ENCODE measurements around the gene ZNF585A. TPM values are rescaled to one million over a fixed set of nuclear protein-coding genes. Genes with fewer than 3 reads are reported as not detected.
"Not testable (repeated sequence)": the region's sequence is repeated elsewhere in the genome, so short reads cannot be mapped to it uniquely, and the experiment has no call there.

The ZNF585A gene
- total RNA-seq, 1 donor: 13.4 TPM

DNA sequence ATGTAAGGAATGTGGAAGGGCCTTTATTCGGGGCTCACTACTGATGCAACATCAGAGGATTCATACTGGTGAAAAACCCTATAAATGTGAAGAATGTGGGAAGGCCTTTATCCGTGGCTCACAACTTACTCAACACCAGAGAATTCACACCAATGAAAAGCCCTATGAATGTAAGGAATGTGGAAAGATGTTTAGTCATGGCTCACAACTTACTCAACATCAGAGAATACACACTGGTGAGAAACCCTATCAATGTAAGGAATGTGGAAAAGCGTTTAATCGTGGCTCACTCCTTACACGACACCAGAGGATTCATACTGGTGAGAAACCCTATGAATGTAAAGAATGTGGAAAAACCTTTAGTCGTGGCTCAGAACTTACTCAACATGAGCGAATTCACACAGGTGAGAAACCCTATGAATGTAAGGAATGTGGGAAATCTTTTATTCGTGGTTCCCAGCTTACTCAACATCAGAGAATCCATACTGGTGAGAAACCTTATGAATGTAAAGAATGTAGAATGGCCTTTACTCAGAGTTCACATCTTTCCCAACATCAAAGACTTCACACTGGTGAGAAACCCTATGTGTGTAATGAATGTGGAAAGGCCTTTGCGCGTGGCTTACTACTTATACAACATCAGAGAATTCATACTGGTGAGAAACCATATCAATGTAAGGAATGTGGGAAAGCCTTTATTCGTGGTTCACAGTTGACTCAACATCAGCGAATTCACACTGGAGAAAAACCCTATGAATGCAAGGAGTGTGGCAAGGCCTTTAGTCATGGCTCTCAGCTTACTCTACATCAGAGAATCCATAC is 44.3 kb downstream of the ZNF585A start:
- DNase-seq (ENCODE audit: low read depth): no peak
- no peak overlapping the region for H3K4me3 ChIP-seq (ENCODE audit: low read depth, low read length)
- TF ChIP-seq, protein P1, sequence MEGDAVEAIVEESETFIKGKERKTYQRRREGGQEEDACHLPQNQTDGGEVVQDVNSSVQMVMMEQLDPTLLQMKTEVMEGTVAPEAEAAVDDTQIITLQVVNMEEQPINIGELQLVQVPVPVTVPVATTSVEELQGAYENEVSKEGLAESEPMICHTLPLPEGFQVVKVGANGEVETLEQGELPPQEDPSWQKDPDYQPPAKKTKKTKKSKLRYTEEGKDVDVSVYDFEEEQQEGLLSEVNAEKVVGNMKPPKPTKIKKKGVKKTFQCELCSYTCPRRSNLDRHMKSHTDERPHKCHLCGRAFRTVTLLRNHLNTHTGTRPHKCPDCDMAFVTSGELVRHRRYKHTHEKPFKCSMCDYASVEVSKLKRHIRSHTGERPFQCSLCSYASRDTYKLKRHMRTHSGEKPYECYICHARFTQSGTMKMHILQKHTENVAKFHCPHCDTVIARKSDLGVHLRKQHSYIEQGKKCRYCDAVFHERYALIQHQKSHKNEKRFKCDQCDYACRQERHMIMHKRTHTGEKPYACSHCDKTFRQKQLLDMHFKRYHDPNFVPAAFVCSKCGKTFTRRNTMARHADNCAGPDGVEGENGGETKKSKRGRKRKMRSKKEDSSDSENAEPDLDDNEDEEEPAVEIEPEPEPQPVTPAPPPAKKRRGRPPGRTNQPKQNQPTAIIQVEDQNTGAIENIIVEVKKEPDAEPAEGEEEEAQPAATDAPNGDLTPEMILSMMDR (IDR thresholded peaks at IDR 0.05; ENCODE audit: insufficient read depth, low read length): no peak

DNA sequence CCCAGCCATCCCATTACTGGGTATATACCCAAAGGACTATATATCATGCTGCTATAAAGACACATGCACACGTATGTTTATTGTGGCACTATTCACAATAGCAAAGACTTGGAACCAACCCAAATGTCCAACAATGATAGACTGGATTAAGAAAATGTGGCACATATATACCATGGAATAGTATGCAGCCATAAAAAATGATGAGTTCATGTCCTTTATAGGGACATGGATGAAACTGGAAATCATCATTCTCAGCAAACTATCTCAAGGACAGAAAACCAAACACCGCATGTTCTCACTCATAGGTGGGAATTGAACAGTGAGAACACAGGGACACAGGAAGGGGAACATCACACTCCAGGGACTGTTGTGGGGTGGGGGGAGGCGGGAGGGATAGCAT is 50.4 kb downstream of the ZNF585A start:
- not testable (repeated sequence) for DNase-seq (ENCODE audit: low read depth); H3K4me3 ChIP-seq (ENCODE audit: low read depth, low read length)

- TF ChIP-seq, protein P1 (IDR thresholded peaks at IDR 0.05; ENCODE audit: insufficient read depth, low read length): no peak
- no peak overlapping the region for H3K4me3 ChIP-seq (ENCODE audit: low read depth, low read length)
- DNase-seq (ENCODE audit: low read depth): no peak
Measured at GRCh38 chr19:37114001-37114400, 58.5 kb downstream of the ZNF585A start.

- DNase-seq (ENCODE audit: low read depth); H3K4me3 ChIP-seq (ENCODE audit: low read depth, low read length): not testable (repeated sequence)
Measured at GRCh38 chr19:37111753-37112152, 60.7 kb downstream of the ZNF585A start.

- not testable (repeated sequence) for H3K4me3 ChIP-seq (ENCODE audit: low read depth, low read length); DNase-seq (ENCODE audit: low read depth)
Measured at GRCh38 chr19:37104135-37104534, 68.4 kb downstream of the ZNF585A start.

GRCh38 chr19:37098570-37098969 is 73.9 kb downstream of the ZNF585A start:
- no peak for DNase-seq (ENCODE audit: low read depth)
- H3K4me3 ChIP-seq (ENCODE audit: low read depth, low read length): no peak overlapping the region
- TF ChIP-seq, protein P1 (IDR thresholded peaks at IDR 0.05; ENCODE audit: insufficient read depth, low read length): no peak

DNA sequence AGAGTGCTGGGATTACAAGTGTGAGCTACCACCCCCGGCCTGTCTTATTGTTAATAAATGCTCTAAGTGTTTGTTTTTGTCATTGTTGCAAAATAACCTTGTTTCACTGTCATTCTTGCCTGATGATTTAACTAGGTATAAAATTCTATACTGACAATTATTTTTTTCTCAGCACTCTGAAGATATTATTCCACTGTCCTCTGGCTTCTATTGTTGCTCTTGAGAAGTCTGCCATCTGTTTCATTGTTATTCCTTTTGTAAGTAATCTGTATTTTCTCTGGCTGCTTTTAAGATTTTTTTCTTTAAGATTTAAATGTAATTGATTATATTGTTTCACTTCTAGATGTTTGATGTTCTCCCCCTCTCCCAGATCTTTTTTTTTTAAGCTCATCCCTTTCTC is 76.6 kb downstream of the ZNF585A start:
- no peak overlapping the region for H3K4me3 ChIP-seq (ENCODE audit: low read depth, low read length)
- TF ChIP-seq, protein P1 (IDR thresholded peaks at IDR 0.05; ENCODE audit: insufficient read depth, low read length): no peak
- DNase-seq (ENCODE audit: low read depth): no peak

Other genes with a start within 250 kb of the ZNF585A start
- gene ZNF420, start 94.3 kb downstream of the ZNF585A start, total RNA-seq (ENCODE audit: low replicate concordance): 2.9 and 8.9 TPM in 2 replicates
- gene ZNF585B, start 37.8 kb upstream of the ZNF585A start, total RNA-seq (ENCODE audit: low replicate concordance): 11.0 and 20.1 TPM in 2 replicates
- 7.8 and 16.7 TPM in 2 replicates for gene ZNF383, start 45.5 kb upstream of the ZNF585A start, total RNA-seq (ENCODE audit: low replicate concordance)
- gene ZNF527, start 198.4 kb upstream of the ZNF585A start, total RNA-seq (ENCODE audit: low replicate concordance): 6.8 and 9.2 TPM in 2 replicates

Measured in fibroblast of the aortic adventitia (primary cell).